B cell (primary cell): ENCODE data around the gene HDGF. TPM values are rescaled to one million over a fixed set of nuclear protein-coding genes. Genes with fewer than 3 reads are reported as not detected.

Experiments
- ATAC-seq: fragments of 200-7000 bp; cut with Tn5 transposase; one replicate; pipeline ENCODE4 v1.10.0; 2021; ENCODE audit warnings: low read depth, mild to moderate bottlenecking, moderate number of reproducible peaks, moderate library complexity
- CTCF ChIA-PET: fragments of 350-600 bp; sonication (Branson Sonifier 250); formaldehyde crosslinking; loops from one replicate; lab custom pipeline; 2021; ENCODE audit warnings: antibody characterized with exemption, inconsistent platforms; lab: Charles Lee
- POLR2A ChIA-PET: fragments of 350-600 bp; sonication (Branson Sonifier 250); formaldehyde crosslinking; loops from one replicate; lab custom pipeline; 2021; ENCODE audit warnings: antibody characterized with exemption; lab: Charles Lee
- DNase-seq: peaks from one replicate; pipeline ENCODE4 v3.0.0; 2013
- H2AFZ ChIP-seq: 2 replicates; pipeline ENCODE4 v1.6.1; 2012; ENCODE audit warnings: mild to moderate bottlenecking, low read depth, low read length; ENCODE audit not compliant: insufficient read depth, poor library complexity, severe bottlenecking
- H3K27ac ChIP-seq, 2 donors: 1 replicate in 1 of 2; 2 replicates in 1 of 2; pipeline ENCODE4 v1.5.1; 2012 to 2013; ENCODE audit warnings: low read length in 2 of 2, mild to moderate bottlenecking in 2 of 2, moderate library complexity in 1 of 2
- H3K27me3 ChIP-seq, 4 experiments: fragments of 200-600 bp in 1 of 4; sonication (generic) in 1 of 4; replicated peaks in 1 of 4; 1 replicate in 2 of 4; 2 replicates in 2 of 4; pipeline versions ENCODE4 v1.6.1 to v1.7.0; 2013 to 2016; ENCODE audit warnings: low read length in 3 of 4, mild to moderate bottlenecking in 2 of 4, mixed read lengths in 1 of 4, moderate library complexity in 1 of 4; ENCODE audit not compliant: insufficient read depth in 4 of 4, control insufficient read depth in 3 of 4; ENCODE audit errors: control extremely low read depth in 1 of 4
- H3K36me3 ChIP-seq, 2 experiments: replicated peaks in 1 of 2; 1 replicate in 1 of 2; 2 replicates in 1 of 2; pipeline versions ENCODE4 v1.6.1 to v1.7.1; 2013; ENCODE audit warnings: low read length in 1 of 2; ENCODE audit not compliant: insufficient read depth in 2 of 2, control insufficient read depth in 1 of 2; ENCODE audit errors: control extremely low read depth in 1 of 2, extremely low read depth in 1 of 2
- H3K4me1 ChIP-seq, 2 donors: fragments of 200-600 bp in 1 of 2; sonication (generic) in 1 of 2; 1 replicate in 1 of 2; 2 replicates in 1 of 2; pipeline versions ENCODE4 v1.5.1 to v1.6.1; 2013 to 2017; ENCODE audit warnings: low read length in 2 of 2; ENCODE audit not compliant: control insufficient read depth in 2 of 2, insufficient read depth in 2 of 2
- H3K4me2 ChIP-seq: replicated peaks from 2 replicates; pipeline ENCODE3; 2012; ENCODE audit warnings: mild to moderate bottlenecking, low read depth, low read length; ENCODE audit not compliant: poor library complexity, severe bottlenecking
- H3K4me3 ChIP-seq, 5 experiments: fragments of 200-600 bp in 1 of 5; sonication (generic) in 1 of 5; 1 replicate in 3 of 5; 2 replicates in 2 of 5; pipeline versions ENCODE4 v1.5.1 to v1.7.0; 2011 to 2016; ENCODE audit warnings: low read length in 4 of 5, mild to moderate bottlenecking in 4 of 5, low read depth in 2 of 5, control low read depth in 1 of 5, moderate library complexity in 1 of 5; ENCODE audit not compliant: insufficient read depth in 1 of 5; ENCODE audit errors: control extremely low read depth in 1 of 5, extremely low read depth in 1 of 5
- H3K79me2 ChIP-seq: fragments of 200-600 bp; sonication (generic); one replicate; pipeline ENCODE4 v1.6.0; 2016; ENCODE audit warnings: low read length; ENCODE audit not compliant: control insufficient read depth, insufficient read depth
- H3K9ac ChIP-seq: fragments of 200-600 bp; sonication (generic); 2 replicates; pipeline ENCODE4 v1.6.1; 2017; ENCODE audit warnings: mild to moderate bottlenecking, low read length, moderate library complexity
- H3K9me3 ChIP-seq, 3 donors: one replicate each; pipeline versions ENCODE4 v1.6.1 to v1.7.1; 2013; ENCODE audit warnings: low read length in 2 of 3; ENCODE audit not compliant: control insufficient read depth in 2 of 3, insufficient read depth in 1 of 3; ENCODE audit errors: control extremely low read depth in 1 of 3
- H4K20me1 ChIP-seq: 2 replicates; pipeline ENCODE4 v1.6.0; 2012; ENCODE audit warnings: mild to moderate bottlenecking, low read length; ENCODE audit not compliant: insufficient read depth, control insufficient read depth, poor library complexity, severe bottlenecking
- H3K27ac Mint-ChIP-seq: one replicate; pipeline ENCODE4 v1.8.0; 2021; ENCODE audit warnings: mixed read lengths
- H3K27me3 Mint-ChIP-seq: one replicate; pipeline ENCODE4 v1.8.0; 2021; ENCODE audit warnings: mixed read lengths
- H3K4me1 Mint-ChIP-seq: one replicate; pipeline ENCODE4 v1.8.0; 2021; ENCODE audit warnings: mixed read lengths
- H3K4me3 Mint-ChIP-seq: one replicate; pipeline ENCODE4 v1.8.0; 2021; ENCODE audit warnings: mixed read lengths
- H3K9me3 Mint-ChIP-seq: one replicate; pipeline ENCODE4 v1.8.0; 2022; ENCODE audit warnings: mixed read lengths; ENCODE audit not compliant: insufficient read depth
- CTCF ChIP-seq: fragments of 200-600 bp; IDR thresholded peaks from one replicate; pipeline ENCODE4 v1.8.0; 2022; ENCODE audit warnings: antibody characterized with exemption, mild to moderate bottlenecking
- EZH2 ChIP-seq: IDR thresholded peaks from 2 replicates; pipeline ENCODE4 v1.6.1; 2012; ENCODE audit warnings: borderline replicate concordance, low read depth, mild to moderate bottlenecking, moderate library complexity, low read length; ENCODE audit not compliant: insufficient read depth, poor library complexity, severe bottlenecking
- WGBS: methylation state at CpG from one replicate; pipeline ENCODE4 v1.1.5; 2013; ENCODE audit warnings: missing lambda C conversion rate; ENCODE audit not compliant: insufficient coverage; 5-methylcytosine and 5-hydroxymethylcytosine counted together
- intact Hi-C: fragments of 100-400 bp; cut with micrococcal nuclease; formaldehyde crosslinking; loops from one replicate; pipeline ENCODE4 v1.10.0; 2022
- polyA plus RNA-seq: library from polyadenylated mRNA; depleted of rRNA; stranded (reverse); fragments of >200 nt; gene quantifications from 2 replicates; pipeline ENCODE4 v1.2.3, GENCODE V29; 2012
- total RNA-seq, 2 donors: library from RNA; stranded (reverse); fragments of 120-200 nt in 1 of 2; gene quantifications; 1 replicate in 1 of 2; 2 replicates in 1 of 2; pipeline versions ENCODE4 v1.2.3 to v1.2.4, GENCODE V29; 2013 to 2022

Gene HDGF
- total and polyA plus RNA-seq, 2 donors (not counting 1 experiment from before 2014, with no cell fraction given): 40.3 to 89.9 TPM

GRCh38 chr1:156746728-156747631 is 4.5 kb downstream of the HDGF start:
- no peaks in the 10 kb centered on the region for H3K27me3 ChIP-seq
- H3K79me2 ChIP-seq: peaks cover 57% of the 10 kb centered on the region
- H3K4me3 Mint-ChIP-seq: peak overlapping the region; percentile 93
- peaks cover 52% of the 10 kb centered on the region for H3K4me1 Mint-ChIP-seq
- H3K4me3 ChIP-seq: peak overlapping the region in 4 of 5 experiments; percentile 34 to 55 (median 38)
- peak overlapping the region; percentile 43 for H2AFZ ChIP-seq
- no peaks in the 10 kb centered on the region for H3K27me3 Mint-ChIP-seq
- peaks cover 42 to 49% of the 10 kb centered on the region in 2 donors for H3K4me1 ChIP-seq
- 13% methylated on average over 12 of the region's 29 CpGs for WGBS
- peak overlapping the region; percentile 97 for H3K27ac Mint-ChIP-seq
- H3K27ac ChIP-seq: peak overlapping the region; percentile 80 to 88
- H3K9me3 Mint-ChIP-seq: no peaks in the 10 kb centered on the region
- DNase-seq (peak; percentile 78), ATAC-seq (peak; percentile 3)
- H3K9me3 ChIP-seq: no peaks in the 10 kb centered on the region
- H3K9ac ChIP-seq: peak overlapping the region; percentile 78
- ChIA-PET POLR2A (interaction anchor here (1.9 kb wide), 1 partner anchor 20 kb away, joined by 9 read pairs; the partner anchor contains the start of gene PRCC), CTCF (interaction anchor here (0.6 to 0.7 kb wide), 2 partner anchors 142 to 143 kb away, joined by 3 read pairs; no protein-coding TSS in a partner anchor)
- peak overlapping the region; percentile 78 for H3K4me2 ChIP-seq
- H3K36me3 ChIP-seq: peaks cover 0 to 24% of the 10 kb centered on the region in 2 experiments
- TF ChIP-seq CTCF (no peak), EZH2 (no peak)
- intact Hi-C loops: loop anchor here (2.0 kb wide), 1 partner anchor 246 kb away; the partner anchor contains the start of gene MEF2D
- peaks cover 16% of the 10 kb centered on the region for H4K20me1 ChIP-seq
